ENCODE results near the gene CIZ1.

GRCh38 chr9:128163523-128164306, 27.7 kb downstream of the CIZ1 start:
- TF ChIP-seq CTCF (conservative IDR thresholded peaks at IDR 0.05; ENCODE audit: low read length), result no peak
- TF ChIP-seq EZH2phosphoT487 (IDR thresholded peaks at IDR 0.05; ENCODE audit: borderline replicate concordance), result no peak
